A549 (cell line): ENCODE measurements around the gene TMIGD3. TPM values are rescaled to one million over a fixed set of nuclear protein-coding genes. Genes with fewer than 3 reads are reported as not detected.

Source experiments
- ATAC-seq, 2 experiments: fragments of 200-7000 bp in 1 of 2; fragments of >200 bp in 1 of 2; cut with Nextera tagmentation in 1 of 2; cut with Tn5 transposase in 1 of 2; 3 replicates each; pipeline versions ENCODE4 v1.8.0 to v1.9.1; 2018 to 2020; ENCODE audit warnings: mild to moderate bottlenecking in 1 of 2, moderate library complexity in 1 of 2
- CTCF ChIA-PET: fragments of 300-600 bp; sonication (Branson Sonifier 250); formaldehyde crosslinking; extraction: SDS; loops from one replicate; lab custom pipeline; 2021; ENCODE audit warnings: antibody characterized with exemption, inconsistent platforms; lab: Yijun Ruan, JAX
- POLR2A ChIA-PET: fragments of 350-600 bp; formaldehyde crosslinking; extraction: SDS; loops from one replicate; lab custom pipeline; 2021; ENCODE audit warnings: antibody characterized with exemption, inconsistent platforms; lab: Yijun Ruan, JAX
- DNase-seq, 2 experiments: peaks; one replicate each; pipeline versions ENCODE4 v3.0.0 to v3.0.0-alpha.2; 2011 to 2016; ENCODE audit warnings: low read depth in 1 of 2, low spot score in 1 of 2
- FAIRE-seq: peaks from 2 replicates; lab custom pipeline; 2011; peaks lifted over from hg19 to GRCh38; lab: Jason Lieb, UNC
- H3K27ac ChIP-seq, 2 experiments: fragments of >200 bp; sonication (Bioruptor Twin); formaldehyde crosslinking; 3 replicates each; pipeline ENCODE4 v1.5.1; 2016 to 2017
- H3K4me1 ChIP-seq: fragments of >200 bp; sonication (Bioruptor Twin); formaldehyde crosslinking; 3 replicates; pipeline ENCODE4 v1.6.1; 2016
- H3K4me2 ChIP-seq: fragments of >200 bp; sonication (Bioruptor Twin); formaldehyde crosslinking; 3 replicates; pipeline ENCODE4 v1.6.1; 2016
- H3K4me3 ChIP-seq: fragments of >200 bp; sonication (Bioruptor Twin); formaldehyde crosslinking; 3 replicates; pipeline ENCODE4 v1.5.1; 2016
- H3K9me3 ChIP-seq: fragments of >200 bp; sonication (Bioruptor Twin); formaldehyde crosslinking; 3 replicates; pipeline ENCODE4 v1.6.1; 2016
- CEBPB ChIP-seq, 2 experiments: fragments of >200 bp in 1 of 2; sonication (Bioruptor Twin) in 1 of 2; formaldehyde crosslinking in 1 of 2; IDR thresholded peaks; 2 replicates each; pipeline ENCODE4 v1.6.1; 2012 to 2016
- CHD2 ChIP-seq: fragments of 150-350 bp; IDR thresholded peaks from 2 replicates; pipeline ENCODE4 v1.6.1; 2014; ENCODE audit warnings: low read length; ENCODE audit not compliant: partially characterized antibody
- EHMT2 ChIP-seq: fragments of 200-600 bp; sonication (generic); IDR thresholded peaks from 2 replicates; pipeline ENCODE4 v1.6.1; 2016; ENCODE audit warnings: antibody characterized with exemption, low read depth, mild to moderate bottlenecking, moderate library complexity
- ELK1 ChIP-seq: fragments of 150-350 bp; IDR thresholded peaks from 2 replicates; pipeline ENCODE4 v1.6.1; 2014; ENCODE audit warnings: low read depth, mild to moderate bottlenecking, low read length
- EP300 ChIP-seq, 2 experiments: fragments of >200 bp; sonication (Bioruptor Twin); formaldehyde crosslinking; IDR thresholded peaks; 2 replicates in 1 of 2; 3 replicates in 1 of 2; pipeline ENCODE4 v1.6.1; 2016 to 2017
- ESRRA ChIP-seq: fragments of 150-350 bp; IDR thresholded peaks from 2 replicates; pipeline ENCODE4 v1.6.1; 2014; ENCODE audit warnings: mild to moderate bottlenecking, low read length, borderline replicate concordance
- FOSL2 ChIP-seq, 2 experiments: fragments of 450-650 bp in 1 of 2; fragments of >200 bp in 1 of 2; sonication (Bioruptor Twin) in 1 of 2; formaldehyde crosslinking; IDR thresholded peaks; 2 replicates each; pipeline versions ENCODE4 v1.5.0 to v1.6.1; 2016 to 2020; ENCODE audit warnings: mild to moderate bottlenecking in 1 of 2, moderate library complexity in 1 of 2
- GATA3 ChIP-seq: IDR thresholded peaks from 2 replicates; pipeline ENCODE4 v1.6.1; 2012; ENCODE audit warnings: borderline replicate concordance
- HES2 ChIP-seq: fragments of >200 bp; sonication (Bioruptor Twin); formaldehyde crosslinking; IDR thresholded peaks from 2 replicates; pipeline ENCODE4 v1.6.1; 2016
- HOXB13 ChIP-seq: fragments of 250-450 bp; sonication (Bioruptor Pico); IDR thresholded peaks from 2 replicates; pipeline ENCODE4 v1.5.0; 2020; ENCODE audit warnings: low read depth, mild to moderate bottlenecking, moderate library complexity
- JUN ChIP-seq, 2 experiments: fragments of >200 bp; sonication (Bioruptor Twin); formaldehyde crosslinking; IDR thresholded peaks; 2 replicates in 1 of 2; 3 replicates in 1 of 2; pipeline ENCODE4 v1.6.1; 2016 to 2017
- JUNB ChIP-seq: fragments of >200 bp; sonication (Bioruptor Twin); formaldehyde crosslinking; IDR thresholded peaks from 2 replicates; pipeline ENCODE4 v1.6.1; 2016
- KDM1A ChIP-seq: fragments of 200-600 bp; sonication (generic); IDR thresholded peaks from 2 replicates; pipeline ENCODE4 v1.6.1; 2016; ENCODE audit warnings: low read depth, mild to moderate bottlenecking
- MAZ ChIP-seq: fragments of 150-350 bp; IDR thresholded peaks from 2 replicates; pipeline ENCODE4 v1.6.1; 2014; ENCODE audit warnings: antibody characterized with exemption, low read depth, low read length, borderline replicate concordance
- NFE2L2 ChIP-seq: fragments of 150-350 bp; conservative IDR thresholded peaks from 2 replicates; pipeline ENCODE4 v1.6.1; 2014; ENCODE audit warnings: low read length
- NPAS2 ChIP-seq: fragments of 250-450 bp; sonication (Bioruptor Pico); IDR thresholded peaks from 2 replicates; pipeline ENCODE4 v1.8.0; 2022; ENCODE audit warnings: mild to moderate bottlenecking, moderate library complexity, borderline replicate concordance
- PBX3 ChIP-seq: IDR thresholded peaks from 2 replicates; pipeline ENCODE4 v1.6.1; 2012
- RAD21 ChIP-seq, 2 experiments: fragments of >200 bp in 1 of 2; sonication (Bioruptor Twin) in 1 of 2; formaldehyde crosslinking in 1 of 2; IDR thresholded peaks in 1 of 2; conservative IDR thresholded peaks in 1 of 2; 2 replicates in 1 of 2; 3 replicates in 1 of 2; pipeline ENCODE4 v1.6.1; 2012 to 2018; ENCODE audit warnings: inconsistent platforms in 1 of 2
- RARB ChIP-seq: fragments of 250-450 bp; sonication (Bioruptor Pico); IDR thresholded peaks from 2 replicates; pipeline ENCODE4 v1.8.0; 2021; ENCODE audit warnings: mild to moderate bottlenecking, moderate library complexity
- RCOR1 ChIP-seq: fragments of 150-350 bp; IDR thresholded peaks from 2 replicates; pipeline ENCODE4 v1.6.1; 2014; ENCODE audit warnings: antibody characterized with exemption, low read length, low read depth
- TFCP2L1 ChIP-seq: fragments of 250-450 bp; sonication (Bioruptor Pico); IDR thresholded peaks from 2 replicates; pipeline ENCODE4 v1.5.0; 2021; ENCODE audit warnings: mild to moderate bottlenecking
- USF2 ChIP-seq: fragments of 450-650 bp; IDR thresholded peaks from 2 replicates; pipeline ENCODE4 v1.6.1; 2014; ENCODE audit warnings: antibody characterized with exemption
- ZC3H11A ChIP-seq: fragments of 450-650 bp; IDR thresholded peaks from 2 replicates; pipeline ENCODE4 v1.6.1; 2014; ENCODE audit warnings: antibody characterized with exemption, mild to moderate bottlenecking
- ZSCAN20 ChIP-seq: fragments of 250-450 bp; sonication (Bioruptor Pico); IDR thresholded peaks from 2 replicates; pipeline ENCODE4 v1.8.0; 2022; ENCODE audit warnings: mild to moderate bottlenecking, moderate library complexity
- WGBS: methylation state at CpG from one replicate; pipeline ENCODE4 v1.1.6; 2017; ENCODE audit errors: missing lambda C conversion rate; 5-methylcytosine and 5-hydroxymethylcytosine counted together
- polyA minus RNA-seq: library from RNA; depleted of rRNA, polyadenylated mRNA; stranded (reverse); fragments of >200 nt; gene quantifications from 2 replicates; pipeline ENCODE4 v1.2.3, GENCODE V29; 2011; rRNA and poly(A)+ RNA removed
- polyA plus RNA-seq, 4 experiments: library from polyadenylated mRNA; depleted of rRNA in 3 of 4; stranded (reverse); fragments of >200 nt; fragmentation: RNase III in 1 of 4; extraction: RNeasy Plus Mini Kit Qiagen cat#74134 plus additional on column Dnase treatment in 1 of 4; gene quantifications; 2 replicates in 3 of 4; 3 replicates in 1 of 4; pipeline ENCODE4 v1.2.3, GENCODE V29; 2011 to 2017
- TF ChIP-seq, protein P1 (sequence below): fragments of 250-450 bp; sonication (Bioruptor Pico); IDR thresholded peaks from 2 replicates; pipeline ENCODE4 v1.5.0; 2020; ENCODE audit warnings: low read depth, mild to moderate bottlenecking, moderate library complexity
- TF ChIP-seq, protein P2 (sequence below): fragments of >200 bp; sonication (Bioruptor Twin); formaldehyde crosslinking; IDR thresholded peaks from 3 replicates; pipeline ENCODE4 v1.6.1; 2016

TMIGD3 gene
- polyA plus RNA-seq (2011; rRNA removed) = not detected in 2 replicates
- not detected in 2 replicates for polyA plus RNA-seq (2012; cell fraction: cytosol; rRNA removed)
- not detected in 2 replicates for polyA plus RNA-seq (2012; cell fraction: nucleus; rRNA removed)
- polyA plus RNA-seq (2017; fragmentation: RNase III; extraction: RNeasy Plus Mini Kit Qiagen cat#74134 plus additional on column Dnase treatment) = not detected in 3 replicates
- polyA minus RNA-seq = not detected in 2 replicates

DNA sequence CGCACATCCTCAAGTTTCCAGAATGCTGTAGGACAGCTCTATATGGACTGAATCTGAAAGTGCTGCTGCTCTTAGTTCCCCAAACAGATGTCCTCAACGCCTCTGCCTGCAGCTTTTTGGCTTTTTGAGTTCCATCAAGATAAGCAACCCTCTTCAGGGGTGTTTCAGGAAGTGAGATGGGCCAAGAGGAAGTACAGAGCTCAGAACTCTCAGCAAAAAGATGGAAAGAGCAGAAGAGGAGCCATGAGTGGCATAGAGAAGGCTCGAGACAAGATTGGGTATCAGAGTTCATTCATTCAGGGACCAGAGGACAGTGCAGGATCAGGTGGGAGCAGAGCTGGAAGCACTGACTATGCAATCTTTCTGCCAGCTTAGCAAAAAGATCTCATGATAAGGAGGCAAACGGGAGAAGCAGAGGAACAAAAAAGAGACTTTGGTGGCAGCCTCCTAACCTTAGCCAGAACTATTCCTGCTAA lies at the start of gene TMIGD3, which contains the start of gene ADORA3:
TMIGD3 (minus strand) TSS at position 49 of the 476 bp plus-strand sequence. CDS start 279 bp downstream, outside the sequence.
ADORA3 (minus strand) TSS at position 49 of the 476 bp plus-strand sequence. CDS start 279 bp downstream, outside the sequence.
- Histone ChIP-seq H3K9me3 (no peaks in the 10 kb centered on the region), H3K4me2 (no peak within 1 kb of the TSS), H3K4me1 (peaks cover 8% of the 10 kb centered on the region), H3K4me3 (no peak within 1 kb of the TSS), H3K27ac (no peak within 1 kb of the TSS)
- FAIRE-seq = no peak
- POLR2A ChIA-PET = no interaction called here
- WGBS = 8% methylated on average over 3 of the region's 4 CpGs
- DNase-seq = no peak
- no peak for TF ChIP-seq EHMT2
- TF ChIP-seq FOSL2 (IDR thresholded peaks at IDR 0.05) = no peak
- no peak for TF ChIP-seq FOSL2 (CRISPR knock-in tag; IDR thresholded peaks at IDR 0.05)
- no peak for TF ChIP-seq HES2
- TF ChIP-seq USF2 = no peak
- TF ChIP-seq ZC3H11A = no peak
- no peak for TF ChIP-seq KDM1A
- no peak for TF ChIP-seq RARB (CRISPR knock-in tag)
- no peak for TF ChIP-seq ZSCAN20 (CRISPR knock-in tag)
- TF ChIP-seq, protein P1, sequence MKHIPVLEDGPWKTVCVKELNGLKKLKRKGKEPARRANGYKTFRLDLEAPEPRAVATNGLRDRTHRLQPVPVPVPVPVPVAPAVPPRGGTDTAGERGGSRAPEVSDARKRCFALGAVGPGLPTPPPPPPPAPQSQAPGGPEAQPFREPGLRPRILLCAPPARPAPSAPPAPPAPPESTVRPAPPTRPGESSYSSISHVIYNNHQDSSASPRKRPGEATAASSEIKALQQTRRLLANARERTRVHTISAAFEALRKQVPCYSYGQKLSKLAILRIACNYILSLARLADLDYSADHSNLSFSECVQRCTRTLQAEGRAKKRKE (CRISPR knock-in tag) = no peak
- no peak for TF ChIP-seq ESRRA
- TF ChIP-seq MAZ = no peak
- ATAC-seq = no peak
- CTCF ChIA-PET = interaction anchor here (2.5 kb wide), 1 partner anchor 266 kb away, joined by 10 read pairs; no protein-coding TSS in a partner anchor

GRCh38 chr1:111553196-111553595 lies 49.8 kb upstream of the TMIGD3 start:
- TF ChIP-seq JUNB (peak; percentile 35; the same call in 1 of the 2 replicates), GATA3 (no peak), FOSL2 (IDR thresholded peaks at IDR 0.05) (0 out of 2 replicates have a peak, but pooled peaks have one; percentile 21), FOSL2 (CRISPR knock-in tag; IDR thresholded peaks at IDR 0.05) (peak; percentile 29; the same call in 1 of the 2 replicates)
- TF ChIP-seq, all 56 proteins: peak for 2
- DNase-seq (peak in 1 of 2 experiments; percentile 19), FAIRE-seq (no peak), ATAC-seq (peak; percentile 70 to 76)
- H3K9me3 ChIP-seq = no peaks in the 10 kb centered on the region
- no peak overlapping the region for H3K4me3 ChIP-seq
- H3K27ac ChIP-seq = peak overlapping the region in 1 of 2 experiments; percentile 18; a peak in 1 of 6 replicates
- peaks cover 2% of the 10 kb centered on the region; the same call in 1 of the 3 replicates for H3K4me1 ChIP-seq
- ChIA-PET CTCF (interaction anchor here (1.0 to 2.1 kb wide), 2 partner anchors 46 to 96 kb away, joined by 3 to 6 read pairs; no protein-coding TSS in a partner anchor), POLR2A (interaction anchor here (0.7 kb wide), 1 partner anchor 12 kb away, joined by 3 read pairs; no protein-coding TSS in a partner anchor)
- 0 out of 3 replicates have a peak overlapping the region, but pooled peaks have one; percentile 19 for H3K4me2 ChIP-seq
- 21% methylated on average over 3 of the region's 3 CpGs for WGBS

DNA sequence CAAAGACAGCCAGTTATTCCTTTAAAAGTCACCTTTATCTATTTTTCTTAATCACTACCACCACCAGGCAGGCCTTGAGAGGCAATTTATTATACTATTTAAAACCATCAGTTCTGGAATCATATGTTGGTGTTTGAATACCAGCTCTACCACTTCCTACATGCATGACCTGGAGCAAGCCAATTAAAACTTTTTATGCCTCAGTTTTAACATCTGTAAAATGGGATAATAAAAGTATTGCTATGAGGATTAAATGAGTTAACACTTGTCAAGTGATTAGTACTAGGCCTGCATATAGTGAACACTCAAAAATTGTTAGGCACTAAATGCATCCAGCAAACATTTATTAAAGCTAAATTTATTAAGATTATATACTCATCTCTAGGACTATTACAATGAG lies 49.2 kb upstream of the TMIGD3 start:
- Histone ChIP-seq H3K4me1 (peaks cover 2% of the 10 kb centered on the region; the same call in 1 of the 3 replicates), H3K9me3 (no peaks in the 10 kb centered on the region), H3K4me3 (no peak overlapping the region), H3K4me2 (no peak overlapping the region), H3K27ac (no peak overlapping the region)
- DNase-seq (no peak), FAIRE-seq (no peak), ATAC-seq (no peak)
- POLR2A ChIA-PET = interaction anchor here (0.7 kb wide), 1 partner anchor 11 kb away, joined by 3 read pairs; no protein-coding TSS in a partner anchor
- CTCF ChIA-PET = interaction anchor here (2.1 kb wide), 1 partner anchor 45 kb away, joined by 6 read pairs; no protein-coding TSS in a partner anchor
- TF ChIP-seq CEBPB (IDR thresholded peaks at IDR 0.05) (no peak), PBX3 (no peak), EP300 (IDR thresholded peaks at IDR 0.05) (no peak), NPAS2 (no peak), ELK1 (no peak), RCOR1 (no peak), ZSCAN20 (CRISPR knock-in tag) (no peak), HOXB13 (CRISPR knock-in tag) (no peak), CHD2 (no peak), RAD21 (conservative IDR thresholded peaks at IDR 0.05 in 1 of 2, IDR thresholded peaks at IDR 0.05 in 1 of 2) (no peak), NFE2L2 (no peak), ESRRA (no peak), MAZ (no peak), TFCP2L1 (no peak), JUN (IDR thresholded peaks at IDR 0.05) (no peak)
- TF ChIP-seq, protein P2, sequence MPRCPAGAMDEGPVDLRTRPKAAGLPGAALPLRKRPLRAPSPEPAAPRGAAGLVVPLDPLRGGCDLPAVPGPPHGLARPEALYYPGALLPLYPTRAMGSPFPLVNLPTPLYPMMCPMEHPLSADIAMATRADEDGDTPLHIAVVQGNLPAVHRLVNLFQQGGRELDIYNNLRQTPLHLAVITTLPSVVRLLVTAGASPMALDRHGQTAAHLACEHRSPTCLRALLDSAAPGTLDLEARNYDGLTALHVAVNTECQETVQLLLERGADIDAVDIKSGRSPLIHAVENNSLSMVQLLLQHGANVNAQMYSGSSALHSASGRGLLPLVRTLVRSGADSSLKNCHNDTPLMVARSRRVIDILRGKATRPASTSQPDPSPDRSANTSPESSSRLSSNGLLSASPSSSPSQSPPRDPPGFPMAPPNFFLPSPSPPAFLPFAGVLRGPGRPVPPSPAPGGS = no peak
